ENCODE measurements around the gene ACTN1. TPM values are rescaled to one million over a fixed set of nuclear protein-coding genes. Genes with fewer than 3 reads are reported as not detected.

The ACTN1 gene
- total RNA-seq, 1 experiment from 2014 or later = 148 TPM

DNA sequence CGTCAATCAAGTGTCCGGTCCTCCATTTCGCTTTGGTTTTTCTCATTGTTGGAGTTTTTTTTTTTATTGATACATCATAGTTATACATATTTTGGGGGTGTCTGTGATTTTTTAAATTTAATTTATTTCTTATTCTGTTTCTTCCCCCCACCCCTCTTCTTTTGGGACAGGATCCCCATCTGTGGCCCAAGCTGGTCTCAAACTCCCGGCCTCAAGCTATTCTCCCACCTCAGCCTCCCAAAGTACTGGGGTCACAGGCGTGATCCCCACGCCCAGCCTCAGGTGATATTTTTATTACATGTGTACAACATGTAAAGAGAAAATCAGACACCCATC lies 134.9 kb downstream of the ACTN1 start:
- no peak overlapping the region for H3K27ac ChIP-seq (ENCODE audit: low read depth, low read length, poor library complexity, severe bottlenecking)
- H3K4me3 ChIP-seq (ENCODE audit: low read depth, low read length, poor library complexity, severe bottlenecking) = peak overlapping the region; percentile 38
- intact Hi-C loops (cut with micrococcal nuclease; ENCODE audit: unreplicated experiment) = loop anchor here (5.0 kb wide), 1 partner anchor 912 kb away; no protein-coding TSS in a partner anchor
- H3K27me3 ChIP-seq (replicated peaks; ENCODE audit: insufficient read depth, low read depth, low read length, poor library complexity) = no peaks in the 10 kb centered on the region
- no TSS peak for BruUV-seq (replicated peaks)
- TF ChIP-seq EZH2 (IDR thresholded peaks at IDR 0.05; ENCODE audit: borderline replicate concordance, low read depth, low read length, poor library complexity, severe bottlenecking) = no peak
- TF ChIP-seq, protein P1, sequence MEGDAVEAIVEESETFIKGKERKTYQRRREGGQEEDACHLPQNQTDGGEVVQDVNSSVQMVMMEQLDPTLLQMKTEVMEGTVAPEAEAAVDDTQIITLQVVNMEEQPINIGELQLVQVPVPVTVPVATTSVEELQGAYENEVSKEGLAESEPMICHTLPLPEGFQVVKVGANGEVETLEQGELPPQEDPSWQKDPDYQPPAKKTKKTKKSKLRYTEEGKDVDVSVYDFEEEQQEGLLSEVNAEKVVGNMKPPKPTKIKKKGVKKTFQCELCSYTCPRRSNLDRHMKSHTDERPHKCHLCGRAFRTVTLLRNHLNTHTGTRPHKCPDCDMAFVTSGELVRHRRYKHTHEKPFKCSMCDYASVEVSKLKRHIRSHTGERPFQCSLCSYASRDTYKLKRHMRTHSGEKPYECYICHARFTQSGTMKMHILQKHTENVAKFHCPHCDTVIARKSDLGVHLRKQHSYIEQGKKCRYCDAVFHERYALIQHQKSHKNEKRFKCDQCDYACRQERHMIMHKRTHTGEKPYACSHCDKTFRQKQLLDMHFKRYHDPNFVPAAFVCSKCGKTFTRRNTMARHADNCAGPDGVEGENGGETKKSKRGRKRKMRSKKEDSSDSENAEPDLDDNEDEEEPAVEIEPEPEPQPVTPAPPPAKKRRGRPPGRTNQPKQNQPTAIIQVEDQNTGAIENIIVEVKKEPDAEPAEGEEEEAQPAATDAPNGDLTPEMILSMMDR (conservative IDR thresholded peaks at IDR 0.05; ENCODE audit: low read depth, low read length) = peak; percentile 14
- H3K36me3 ChIP-seq (ENCODE audit: insufficient read depth, low read length, poor library complexity, severe bottlenecking) = no peaks in the 10 kb centered on the region
- ChIA-PET POLR2A (ENCODE audit: low non-redundant PET) (interaction anchor here (0.6 to 0.7 kb wide), 2 partner anchors 67 to 199 kb away, joined by 4 to 7 read pairs; no protein-coding TSS in a partner anchor), CTCF (interaction anchor here (0.6 to 1.7 kb wide), 10 partner anchors 17 to 960 kb away, joined by 3 to 19 read pairs (median 4); partner anchors contain the start of gene ACTN1)
- H3K9me3 ChIP-seq (ENCODE audit: low read depth, low read length, poor library complexity, severe bottlenecking) = no peaks in the 10 kb centered on the region
- DNase-seq (ENCODE audit: low spot score) = no peak
- H3K4me1 ChIP-seq (ENCODE audit: insufficient read depth, low read length, poor library complexity, severe bottlenecking) = no peaks in the 10 kb centered on the region

DNA sequence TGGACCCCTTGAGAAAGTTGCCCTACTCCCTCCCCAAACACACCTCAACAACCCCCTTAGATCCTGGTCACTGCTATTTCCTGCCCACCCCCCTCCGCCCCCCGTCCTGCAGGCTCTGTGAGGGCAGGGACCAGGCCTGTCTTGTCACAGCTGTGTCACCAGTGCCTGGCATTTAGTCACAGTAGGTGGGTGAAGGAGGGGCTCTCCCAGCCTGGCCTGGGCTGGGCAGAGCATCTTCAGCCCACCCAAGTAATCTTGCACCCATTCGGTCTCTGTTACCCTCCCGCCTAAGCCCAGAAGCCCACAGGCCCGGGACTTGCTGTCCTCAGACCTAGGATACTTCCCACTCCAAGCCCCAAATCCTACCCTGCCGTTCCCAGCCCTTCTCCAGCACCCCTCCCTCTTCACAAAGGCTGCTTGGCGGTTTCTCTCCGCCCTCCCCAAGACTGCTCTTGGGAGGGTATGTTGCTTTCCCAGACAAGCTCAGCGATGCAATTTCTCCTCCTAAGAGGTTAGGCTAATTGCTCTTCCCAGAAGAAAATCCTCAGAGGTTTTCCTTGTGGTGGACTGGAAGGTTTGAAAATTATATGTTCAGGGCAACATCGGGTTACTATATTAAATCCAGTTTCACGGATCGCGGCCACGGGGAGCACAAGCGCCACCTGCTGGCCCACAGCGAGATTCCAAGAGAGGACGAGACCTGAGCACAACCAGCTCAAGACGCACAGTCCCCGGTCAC lies 135.5 kb downstream of the ACTN1 start:
- Histone ChIP-seq H3K4me3 (ENCODE audit: low read depth, low read length, poor library complexity, severe bottlenecking) (peak overlapping the region; percentile 38), H3K9me3 (ENCODE audit: low read depth, low read length, poor library complexity, severe bottlenecking) (no peaks in the 10 kb centered on the region), H3K27me3 (replicated peaks; ENCODE audit: insufficient read depth, low read depth, low read length, poor library complexity) (no peaks in the 10 kb centered on the region), H3K27ac (ENCODE audit: low read depth, low read length, poor library complexity, severe bottlenecking) (no peak overlapping the region), H3K4me1 (ENCODE audit: insufficient read depth, low read length, poor library complexity, severe bottlenecking) (no peaks in the 10 kb centered on the region), H3K36me3 (ENCODE audit: insufficient read depth, low read length, poor library complexity, severe bottlenecking) (no peaks in the 10 kb centered on the region)
- DNase-seq (ENCODE audit: low spot score) = peak; percentile 78
- TF ChIP-seq EZH2 (IDR thresholded peaks at IDR 0.05; ENCODE audit: borderline replicate concordance, low read depth, low read length, poor library complexity, severe bottlenecking) = no peak
- TF ChIP-seq, protein P1 (conservative IDR thresholded peaks at IDR 0.05; ENCODE audit: low read depth, low read length) = peak; percentile 97
- no TSS peak for BruUV-seq (replicated peaks)
- ChIA-PET CTCF (interaction anchor here (0.6 to 1.7 kb wide), 8 partner anchors 16 to 959 kb away, joined by 3 to 19 read pairs (median 4); partner anchors contain the start of gene ACTN1), POLR2A (ENCODE audit: low non-redundant PET) (interaction anchor here (0.6 to 0.7 kb wide), 2 partner anchors 68 to 199 kb away, joined by 4 to 7 read pairs; no protein-coding TSS in a partner anchor)
- intact Hi-C loops (cut with micrococcal nuclease; ENCODE audit: unreplicated experiment) = loop anchor here (5.0 kb wide), 1 partner anchor 911 kb away; no protein-coding TSS in a partner anchor

DNA sequence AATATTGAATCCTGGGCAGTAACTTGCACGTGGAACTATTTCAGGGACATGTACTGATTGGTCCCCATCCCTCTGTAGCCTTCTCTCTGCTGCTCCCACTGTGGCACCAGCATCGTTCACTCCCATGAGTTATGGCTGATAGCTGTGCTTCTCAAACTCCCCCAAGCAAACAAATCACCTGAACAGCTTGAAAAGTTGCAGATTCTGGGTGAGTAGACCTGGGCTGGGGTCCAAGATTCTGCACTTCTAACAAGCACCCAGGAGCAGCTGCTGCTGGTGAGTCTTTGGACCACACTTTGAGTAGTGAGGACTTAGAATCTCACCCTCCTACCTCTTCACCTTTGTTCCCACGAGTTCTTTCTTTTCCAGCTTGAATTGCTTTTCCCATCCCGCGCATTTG lies 136.8 kb downstream of the ACTN1 start:
- H3K27me3 ChIP-seq (replicated peaks; ENCODE audit: insufficient read depth, low read depth, low read length, poor library complexity) = no peaks in the 10 kb centered on the region
- BruUV-seq (replicated peaks) = no TSS peak
- H3K4me3 ChIP-seq (ENCODE audit: low read depth, low read length, poor library complexity, severe bottlenecking) = no peak overlapping the region
- intact Hi-C loops (cut with micrococcal nuclease; ENCODE audit: unreplicated experiment) = loop anchor here (5.0 kb wide), 1 partner anchor 910 kb away; no protein-coding TSS in a partner anchor
- CTCF ChIA-PET = no interaction called here
- no peak for DNase-seq (ENCODE audit: low spot score)
- no peak overlapping the region for H3K27ac ChIP-seq (ENCODE audit: low read depth, low read length, poor library complexity, severe bottlenecking)
- POLR2A ChIA-PET (ENCODE audit: low non-redundant PET) = interaction anchor here (0.5 kb wide), 1 partner anchor 251 kb away, joined by 3 read pairs; no protein-coding TSS in a partner anchor
- H3K4me1 ChIP-seq (ENCODE audit: insufficient read depth, low read length, poor library complexity, severe bottlenecking) = no peaks in the 10 kb centered on the region
- TF ChIP-seq, protein P1 (conservative IDR thresholded peaks at IDR 0.05; ENCODE audit: low read depth, low read length) = no peak
- no peak for TF ChIP-seq EZH2 (IDR thresholded peaks at IDR 0.05; ENCODE audit: borderline replicate concordance, low read depth, low read length, poor library complexity, severe bottlenecking)
- H3K9me3 ChIP-seq (ENCODE audit: low read depth, low read length, poor library complexity, severe bottlenecking) = no peaks in the 10 kb centered on the region
- no peaks in the 10 kb centered on the region for H3K36me3 ChIP-seq (ENCODE audit: insufficient read depth, low read length, poor library complexity, severe bottlenecking)
